ENCODE data around the gene MVP. TPM values are rescaled to one million over a fixed set of nuclear protein-coding genes. Genes with fewer than 3 reads are reported as not detected.

Gene MVP
- total RNA-seq, 4 donors from 2014 or later, result 101 to 156 (median 123) TPM

GRCh38 chr16:29893553-29893952, 73.3 kb downstream of the MVP start:
- H3K9me3 ChIP-seq, result no peaks in the 10 kb centered on the region
- no peak for DNase-seq (ENCODE audit: extremely low spot score)
- intact Hi-C loops (cut with DNase I), result no loop called here
- H3K4me1 ChIP-seq, result no peaks in the 10 kb centered on the region
- TF ChIP-seq POLR2AphosphoS5 (IDR thresholded peaks at IDR 0.05), result no peak
- TF ChIP-seq EP300 (IDR thresholded peaks at IDR 0.05), result no peak
- TF ChIP-seq CTCF (IDR thresholded peaks at IDR 0.05), result no peak
- TF ChIP-seq POLR2A (IDR thresholded peaks at IDR 0.05; ENCODE audit: low read depth), result no peak
- H3K27ac ChIP-seq (replicated peaks in 1 of 4), result no peak overlapping the region
- H3K36me3 ChIP-seq, result no peaks in the 10 kb centered on the region
- no peak overlapping the region for H3K4me3 ChIP-seq
- H3K27me3 ChIP-seq, result peaks cover 0 to 30% (median 16%) of the 10 kb centered on the region in 4 donors
- WGBS, result 88% methylated on average over 3 of the region's 3 CpGs

GRCh38 chr16:29894352-29894751, 74.1 kb downstream of the MVP start:
- 77% methylated on average over 4 of the region's 4 CpGs for WGBS
- Histone ChIP-seq H3K27ac (replicated peaks in 1 of 4) (no peak overlapping the region), H3K9me3 (no peaks in the 10 kb centered on the region), H3K36me3 (no peaks in the 10 kb centered on the region), H3K27me3 (peaks cover 0 to 38% (median 22%) of the 10 kb centered on the region in 4 donors), H3K4me1 (peaks cover 0 to 8% (median 3%) of the 10 kb centered on the region in 4 donors), H3K4me3 (no peak overlapping the region)
- DNase-seq (ENCODE audit: extremely low spot score), result no peak
- TF ChIP-seq EP300 (IDR thresholded peaks at IDR 0.05) (no peak), CTCF (IDR thresholded peaks at IDR 0.05) (no peak), POLR2A (IDR thresholded peaks at IDR 0.05; ENCODE audit: low read depth) (no peak), POLR2AphosphoS5 (IDR thresholded peaks at IDR 0.05) (no peak)
- intact Hi-C loops (cut with DNase I), result no loop called here

GRCh38 chr16:29896841-29897240, 76.6 kb downstream of the MVP start:
- no peaks in the 10 kb centered on the region for H3K9me3 ChIP-seq
- H3K4me3 ChIP-seq, result no peak overlapping the region
- no peaks in the 10 kb centered on the region for H3K36me3 ChIP-seq
- DNase-seq (ENCODE audit: extremely low spot score), result no peak
- peaks cover 0 to 58% (median 22%) of the 10 kb centered on the region in 4 donors for H3K27me3 ChIP-seq
- intact Hi-C loops (cut with DNase I), result no loop called here
- TF ChIP-seq POLR2A (IDR thresholded peaks at IDR 0.05; ENCODE audit: low read depth) (no peak), POLR2AphosphoS5 (IDR thresholded peaks at IDR 0.05) (no peak), EP300 (IDR thresholded peaks at IDR 0.05) (no peak), CTCF (IDR thresholded peaks at IDR 0.05) (no peak)
- 52% methylated on average over 4 of the region's 15 CpGs for WGBS
- no peak overlapping the region for H3K27ac ChIP-seq (replicated peaks in 1 of 4)
- H3K4me1 ChIP-seq, result peaks cover 6 to 27% (median 18%) of the 10 kb centered on the region in 4 donors

- intact Hi-C loops (cut with DNase I), result no loop called here
- Histone ChIP-seq H3K36me3 (no peaks in the 10 kb centered on the region), H3K9me3 (no peaks in the 10 kb centered on the region), H3K4me1 (peaks cover 6 to 27% (median 18%) of the 10 kb centered on the region in 4 donors), H3K27me3 (peaks cover 0 to 58% (median 22%) of the 10 kb centered on the region in 4 donors), H3K27ac (replicated peaks in 1 of 4) (no peak overlapping the region), H3K4me3 (no peak overlapping the region)
- DNase-seq (ENCODE audit: extremely low spot score), result no peak
- 45% methylated on average over 4 of the region's 4 CpGs for WGBS
- no peak for TF ChIP-seq CTCF (IDR thresholded peaks at IDR 0.05)
- no peak for TF ChIP-seq POLR2A (IDR thresholded peaks at IDR 0.05; ENCODE audit: low read depth)
- no peak for TF ChIP-seq EP300 (IDR thresholded peaks at IDR 0.05)
- no peak for TF ChIP-seq POLR2AphosphoS5 (IDR thresholded peaks at IDR 0.05)
These were observed 77.1 kb downstream of the MVP start for GRCh38 chr16:29897333-29897732.

Small RNA genes lying within 50 kb of the gene (small RNA-seq; reads per million reads assigned to genes)
- gene AC009133.6 (0 reads per million in 3 donors), gene AC120114.4 (0 reads per million in 3 donors)

Other genes starting within 250 kb of the MVP start
- 1 to 10 TPM; 1.1 to 4.2 (median 2.6) TPM for gene SPN, start 157.2 kb upstream of the MVP start, total RNA-seq
- 1 to 10 TPM; 1.7 to 5.1 (median 2.7) TPM for gene QPRT, start 141.3 kb upstream of the MVP start, total RNA-seq
- gene C16orf54, start 74.5 kb upstream of the MVP start, total RNA-seq, result 1 to 10 TPM; 1.3 to 2.5 (median 1.8) TPM
- under 1 TPM in 1 of 4 donors, not detected in 3; 0.23 TPM for gene ZG16, start 42.2 kb upstream of the MVP start, total RNA-seq
- 10 to 100 TPM; 10.8 to 12.3 (median 11.8) TPM for gene KIF22, start 29.7 kb upstream of the MVP start, total RNA-seq
- gene MAZ, start 13.9 kb upstream of the MVP start, total RNA-seq, result 100 to 1,000 TPM; 120 to 284 (median 158) TPM
- gene PRRT2, start 8.3 kb upstream of the MVP start, total RNA-seq, result 10 to 100 TPM in 1 of 4 donors, 1 to 10 TPM in 3; 3.6 to 11.2 (median 6.7) TPM
- 10 to 100 TPM; 20.9 to 26.9 (median 26.5) TPM for gene PAGR1, start 4.3 kb upstream of the MVP start, total RNA-seq
- gene CDIPT, start 42.8 kb downstream of the MVP start, total RNA-seq, result 100 to 1,000 TPM; 105 to 178 (median 141) TPM
- 1 to 10 TPM in 2 of 4 donors, under 1 TPM in 2; 0.84 to 7.9 (median 1.0) TPM for gene SEZ6L2, start 79.1 kb downstream of the MVP start, total RNA-seq
- under 1 TPM in 1 of 4 donors, not detected in 3; 0.33 TPM for gene ASPHD1, start 80.0 kb downstream of the MVP start, total RNA-seq
- gene KCTD13, start 105.8 kb downstream of the MVP start, total RNA-seq, result 10 to 100 TPM; 14.4 to 25.7 (median 18.8) TPM
- gene TMEM219, start 141.6 kb downstream of the MVP start, total RNA-seq, result 100 to 1,000 TPM in 3 of 4 donors, 10 to 100 TPM in 1; 96.8 to 114 (median 105) TPM
- gene TAOK2, start 153.4 kb downstream of the MVP start, total RNA-seq, result 10 to 100 TPM; 40.9 to 63.6 (median 51.4) TPM
- gene HIRIP3, start 175.2 kb downstream of the MVP start, total RNA-seq, result 10 to 100 TPM; 20.8 to 39.4 (median 22.1) TPM
- 10 to 100 TPM; 38.2 to 58.1 (median 43.5) TPM for gene INO80E, start 175.8 kb downstream of the MVP start, total RNA-seq
- under 1 TPM in 2 of 4 donors, not detected in 2; 0.50 to 0.83 TPM for gene DOC2A, start 190.6 kb downstream of the MVP start, total RNA-seq
- not detected for gene C16orf92, start 202.7 kb downstream of the MVP start, total RNA-seq
- under 1 TPM in 1 of 4 donors, not detected in 3; 0.23 TPM for gene TLCD3B, start 210.8 kb downstream of the MVP start, total RNA-seq
- 1,000 to 10,000 TPM; 1,300 to 1,765 (median 1,454) TPM for gene ALDOA, start 245.3 kb downstream of the MVP start, total RNA-seq